ENCODE data around the gene NUMA1. TPM values are rescaled to one million over a fixed set of nuclear protein-coding genes. Genes with fewer than 3 reads are reported as not detected.
A peak's percentile ranks its signal among the peaks of the same experiment; 100 is the strongest.

NUMA1 gene
- total and polyA plus RNA-seq, 9 of the 15 experiments (the other 6 are each of a cell fraction or from before 2014, with no cell fraction given) = 4.1 to 104 (median 51.2) TPM

GRCh38 chr11:72100462-72100861, 20.1 kb upstream of the NUMA1 start (continued):
- no peak for TF ChIP-seq ZNF318 (IDR thresholded peaks at IDR 0.05; ENCODE audit: borderline replicate concordance in 1 of 2, low read depth in 1 of 2)
- no peak for TF ChIP-seq RNF219 (CRISPR knock-in tag; IDR thresholded peaks at IDR 0.05)
- TF ChIP-seq XRCC3 (IDR thresholded peaks at IDR 0.05) = no peak
- no peak for TF ChIP-seq ZNF146 (CRISPR knock-in tag; IDR thresholded peaks at IDR 0.05; ENCODE audit: unreplicated experiment)
- no peak for TF ChIP-seq SMARCE1 (IDR thresholded peaks at IDR 0.05)
- TF ChIP-seq CCNT2 (IDR thresholded peaks at IDR 0.05; ENCODE audit: borderline replicate concordance, extremely low read depth, insufficient read length, low read depth, low read length) = no peak
- TF ChIP-seq SRSF3 (IDR thresholded peaks at IDR 0.05; ENCODE audit: insufficient read depth, low read length) = no peak
- TF ChIP-seq SREBF2 (CRISPR knock-in tag; IDR thresholded peaks at IDR 0.05) = no peak
- no peak for TF ChIP-seq KDM4B (IDR thresholded peaks at IDR 0.05; ENCODE audit: borderline replicate concordance in 2 of 2, low read depth in 1 of 2)
- no peak for TF ChIP-seq SNAPC5 (CRISPR knock-in tag; IDR thresholded peaks at IDR 0.05)
- TF ChIP-seq NR3C1 (CRISPR knock-in tag; IDR thresholded peaks at IDR 0.05) = no peak
- TF ChIP-seq E2F1 (CRISPR knock-in tag; IDR thresholded peaks at IDR 0.05) = no peak
- TF ChIP-seq MECOM (CRISPR knock-in tag; IDR thresholded peaks at IDR 0.05) = no peak
- TF ChIP-seq ZNF431 (CRISPR knock-in tag; IDR thresholded peaks at IDR 0.05) = peak; percentile 100
- TF ChIP-seq MITF (IDR thresholded peaks at IDR 0.05) = no peak
- no peak for TF ChIP-seq L3MBTL2 (IDR thresholded peaks at IDR 0.05)

Measured in K562 (cell line).